ENCODE results near the gene ZNF408. TPM values are rescaled to one million over a fixed set of nuclear protein-coding genes. Genes with fewer than 3 reads are reported as not detected.

ZNF408 gene
- total and polyA plus RNA-seq, 2 of the 13 experiments (the other 11 are each of a cell fraction or from before 2014, with no cell fraction given), result 11.2 to 12.5 TPM

DNA sequence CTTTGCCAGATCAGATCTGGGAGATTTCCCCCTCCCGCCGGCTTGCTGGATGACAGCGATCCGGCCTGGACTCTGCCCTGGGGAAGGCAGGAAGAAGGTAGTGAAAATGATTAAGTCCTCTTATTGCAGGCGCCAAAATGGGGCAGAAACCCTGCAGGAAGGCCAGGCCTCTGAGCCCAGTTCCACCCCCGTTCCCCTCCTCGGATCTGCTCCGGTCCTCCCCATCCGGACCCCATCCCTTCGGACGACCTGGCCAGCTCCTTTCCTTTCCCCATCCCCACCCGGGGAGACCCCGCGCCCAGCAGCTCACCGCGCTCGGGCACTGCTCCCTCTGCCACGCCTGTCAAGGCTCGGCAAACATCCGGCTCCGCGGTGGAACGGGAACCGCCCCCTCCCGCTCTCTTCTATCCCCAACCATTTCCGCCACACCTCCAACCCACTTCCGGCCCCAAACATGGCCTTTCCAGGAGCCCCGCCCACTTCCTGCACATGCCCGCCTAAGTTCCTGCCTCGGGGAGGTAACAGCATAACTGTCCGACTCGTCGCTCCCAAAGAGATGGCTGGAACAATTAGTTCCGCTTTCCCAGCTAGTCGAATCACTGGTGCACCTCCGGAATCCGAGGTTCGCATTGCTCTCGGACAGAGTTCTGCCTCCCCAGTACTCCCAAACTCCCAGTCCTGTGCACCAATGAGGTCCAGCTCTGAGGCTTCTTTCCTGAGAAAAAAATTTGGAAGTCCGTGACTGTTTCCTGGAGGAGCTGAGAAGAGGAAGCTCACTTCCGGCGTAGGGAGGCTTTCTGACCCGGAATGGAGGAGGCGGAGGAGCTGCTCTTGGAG lies at the start of gene ZNF408, which contains the start of gene ARHGAP1 (continued):
- TF ChIP-seq, protein P1, sequence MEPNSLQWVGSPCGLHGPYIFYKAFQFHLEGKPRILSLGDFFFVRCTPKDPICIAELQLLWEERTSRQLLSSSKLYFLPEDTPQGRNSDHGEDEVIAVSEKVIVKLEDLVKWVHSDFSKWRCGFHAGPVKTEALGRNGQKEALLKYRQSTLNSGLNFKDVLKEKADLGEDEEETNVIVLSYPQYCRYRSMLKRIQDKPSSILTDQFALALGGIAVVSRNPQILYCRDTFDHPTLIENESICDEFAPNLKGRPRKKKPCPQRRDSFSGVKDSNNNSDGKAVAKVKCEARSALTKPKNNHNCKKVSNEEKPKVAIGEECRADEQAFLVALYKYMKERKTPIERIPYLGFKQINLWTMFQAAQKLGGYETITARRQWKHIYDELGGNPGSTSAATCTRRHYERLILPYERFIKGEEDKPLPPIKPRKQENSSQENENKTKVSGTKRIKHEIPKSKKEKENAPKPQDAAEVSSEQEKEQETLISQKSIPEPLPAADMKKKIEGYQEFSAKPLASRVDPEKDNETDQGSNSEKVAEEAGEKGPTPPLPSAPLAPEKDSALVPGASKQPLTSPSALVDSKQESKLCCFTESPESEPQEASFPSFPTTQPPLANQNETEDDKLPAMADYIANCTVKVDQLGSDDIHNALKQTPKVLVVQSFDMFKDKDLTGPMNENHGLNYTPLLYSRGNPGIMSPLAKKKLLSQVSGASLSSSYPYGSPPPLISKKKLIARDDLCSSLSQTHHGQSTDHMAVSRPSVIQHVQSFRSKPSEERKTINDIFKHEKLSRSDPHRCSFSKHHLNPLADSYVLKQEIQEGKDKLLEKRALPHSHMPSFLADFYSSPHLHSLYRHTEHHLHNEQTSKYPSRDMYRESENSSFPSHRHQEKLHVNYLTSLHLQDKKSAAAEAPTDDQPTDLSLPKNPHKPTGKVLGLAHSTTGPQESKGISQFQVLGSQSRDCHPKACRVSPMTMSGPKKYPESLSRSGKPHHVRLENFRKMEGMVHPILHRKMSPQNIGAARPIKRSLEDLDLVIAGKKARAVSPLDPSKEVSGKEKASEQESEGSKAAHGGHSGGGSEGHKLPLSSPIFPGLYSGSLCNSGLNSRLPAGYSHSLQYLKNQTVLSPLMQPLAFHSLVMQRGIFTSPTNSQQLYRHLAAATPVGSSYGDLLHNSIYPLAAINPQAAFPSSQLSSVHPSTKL (CRISPR knock-in tag; IDR thresholded peaks at IDR 0.05), result peak; percentile 31
- TF ChIP-seq RAD21 (CRISPR knock-in tag; IDR thresholded peaks at IDR 0.05) (peak; percentile 33; the same call in 1 of the 2 replicates), KAT8 (CRISPR knock-in tag; IDR thresholded peaks at IDR 0.05) (peak; percentile 96), ZFP82 (CRISPR knock-in tag; IDR thresholded peaks at IDR 0.05; ENCODE audit: borderline replicate concordance) (peak; percentile 80; the same call in 1 of the 2 replicates), HOXA7 (CRISPR knock-in tag; IDR thresholded peaks at IDR 0.05) (no peak), ZNF235 (CRISPR knock-in tag; IDR thresholded peaks at IDR 0.05; ENCODE audit: borderline replicate concordance) (0 out of 2 replicates have a peak, but pooled peaks have one; percentile 66), NFE2L2 (IDR thresholded peaks at IDR 0.05; ENCODE audit: low read length) (no peak), ZNF12 (CRISPR knock-in tag; IDR thresholded peaks at IDR 0.05) (peak; percentile 48; the same call in 1 of the 2 replicates), HCFC1 (IDR thresholded peaks at IDR 0.05; ENCODE audit: low read depth, low read length) (peak; percentile 67), SRY (CRISPR knock-in tag; IDR thresholded peaks at IDR 0.05) (peak; percentile 74; the same call in 1 of the 2 replicates), ATF1 (CRISPR knock-in tag; IDR thresholded peaks at IDR 0.05) (peak; percentile 74), FOSL1 (CRISPR knock-in tag; IDR thresholded peaks at IDR 0.05; ENCODE audit: borderline replicate concordance) (no peak), ZNF30 (CRISPR knock-in tag; IDR thresholded peaks at IDR 0.05) (no peak), RBM22 (optimal IDR thresholded peaks at IDR 0.05; ENCODE audit: low read length) (peak; percentile 11), TARDBP (CRISPR knock-in tag; IDR thresholded peaks at IDR 0.05) (peak; percentile 89), ZBTB38 (CRISPR knock-in tag; IDR thresholded peaks at IDR 0.05) (peak; percentile 72; the same call in 1 of the 2 replicates), NR2F6 (IDR thresholded peaks at IDR 0.05) (peak; percentile 36; the same call in 1 of the 2 replicates), NR2F6 (CRISPR knock-in tag; IDR thresholded peaks at IDR 0.05) (0 out of 2 replicates have a peak, but pooled peaks have one; percentile 48)
- TF ChIP-seq, protein P2, sequence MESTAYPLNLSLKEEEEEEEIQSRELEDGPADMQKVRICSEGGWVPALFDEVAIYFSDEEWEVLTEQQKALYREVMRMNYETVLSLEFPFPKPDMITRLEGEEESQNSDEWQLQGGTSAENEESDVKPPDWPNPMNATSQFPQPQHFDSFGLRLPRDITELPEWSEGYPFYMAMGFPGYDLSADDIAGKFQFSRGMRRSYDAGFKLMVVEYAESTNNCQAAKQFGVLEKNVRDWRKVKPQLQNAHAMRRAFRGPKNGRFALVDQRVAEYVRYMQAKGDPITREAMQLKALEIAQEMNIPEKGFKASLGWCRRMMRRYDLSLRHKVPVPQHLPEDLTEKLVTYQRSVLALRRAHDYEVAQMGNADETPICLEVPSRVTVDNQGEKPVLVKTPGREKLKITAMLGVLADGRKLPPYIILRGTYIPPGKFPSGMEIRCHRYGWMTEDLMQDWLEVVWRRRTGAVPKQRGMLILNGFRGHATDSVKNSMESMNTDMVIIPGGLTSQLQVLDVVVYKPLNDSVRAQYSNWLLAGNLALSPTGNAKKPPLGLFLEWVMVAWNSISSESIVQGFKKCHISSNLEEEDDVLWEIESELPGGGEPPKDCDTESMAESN (CRISPR knock-in tag; conservative IDR thresholded peaks at IDR 0.05), result peak; percentile 79
- TF ChIP-seq, protein P3, sequence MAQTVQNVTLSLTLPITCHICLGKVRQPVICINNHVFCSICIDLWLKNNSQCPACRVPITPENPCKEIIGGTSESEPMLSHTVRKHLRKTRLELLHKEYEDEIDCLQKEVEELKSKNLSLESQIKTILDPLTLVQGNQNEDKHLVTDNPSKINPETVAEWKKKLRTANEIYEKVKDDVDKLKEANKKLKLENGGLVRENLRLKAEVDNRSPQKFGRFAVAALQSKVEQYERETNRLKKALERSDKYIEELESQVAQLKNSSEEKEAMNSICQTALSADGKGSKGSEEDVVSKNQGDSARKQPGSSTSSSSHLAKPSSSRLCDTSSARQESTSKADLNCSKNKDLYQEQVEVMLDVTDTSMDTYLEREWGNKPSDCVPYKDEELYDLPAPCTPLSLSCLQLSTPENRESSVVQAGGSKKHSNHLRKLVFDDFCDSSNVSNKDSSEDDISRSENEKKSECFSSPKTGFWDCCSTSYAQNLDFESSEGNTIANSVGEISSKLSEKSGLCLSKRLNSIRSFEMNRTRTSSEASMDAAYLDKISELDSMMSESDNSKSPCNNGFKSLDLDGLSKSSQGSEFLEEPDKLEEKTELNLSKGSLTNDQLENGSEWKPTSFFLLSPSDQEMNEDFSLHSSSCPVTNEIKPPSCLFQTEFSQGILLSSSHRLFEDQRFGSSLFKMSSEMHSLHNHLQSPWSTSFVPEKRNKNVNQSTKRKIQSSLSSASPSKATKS (CRISPR knock-in tag; IDR thresholded peaks at IDR 0.05), result no peak
- TF ChIP-seq, protein P4, sequence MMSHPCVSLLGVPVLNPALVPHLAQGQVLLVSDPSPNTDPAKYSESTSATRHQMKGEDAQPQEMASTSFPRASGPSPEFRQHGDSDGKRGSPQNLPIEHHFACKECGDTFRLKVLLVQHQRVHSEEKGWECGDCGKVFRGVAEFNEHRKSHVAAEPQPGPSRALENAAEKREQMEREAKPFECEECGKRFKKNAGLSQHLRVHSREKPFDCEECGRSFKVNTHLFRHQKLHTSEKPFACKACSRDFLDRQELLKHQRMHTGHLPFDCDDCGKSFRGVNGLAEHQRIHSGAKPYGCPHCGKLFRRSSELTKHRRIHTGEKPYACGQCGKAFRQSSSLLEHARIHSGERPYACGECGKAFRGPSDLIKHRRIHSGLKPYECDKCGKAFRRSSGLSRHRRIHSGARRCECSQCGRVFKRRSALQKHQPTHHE (CRISPR knock-in tag; IDR thresholded peaks at IDR 0.05; ENCODE audit: borderline replicate concordance), result peak; percentile 71; the same call in 1 of the 2 replicates
